Smooth muscle cell (in vitro differentiated cells): Measurements from ENCODE around the gene NPC1L1. TPM values are rescaled to one million over a fixed set of nuclear protein-coding genes. Genes with fewer than 3 reads are reported as not detected.

Source experiments
- DNase-seq: peaks from one replicate; lab custom pipeline; 2025; ENCODE audit not compliant: unreplicated experiment; lab: John Stamatoyannopoulos, UW
- H2AFZ ChIP-seq: fragments of 200-600 bp; sonication (generic); 2 replicates; pipeline ENCODE4 v1.6.0; 2016; ENCODE audit warnings: antibody characterized with exemption, low read depth, mild to moderate bottlenecking
- H3F3A ChIP-seq: fragments of 200-600 bp; sonication (generic); 2 replicates; pipeline ENCODE4 v1.6.0; 2017; ENCODE audit warnings: antibody characterized with exemption, low read depth
- H3K27ac ChIP-seq: fragments of 200-600 bp; sonication (generic); 2 replicates; pipeline ENCODE4 v1.5.1; 2016; ENCODE audit warnings: low read depth, mild to moderate bottlenecking
- H3K27me3 ChIP-seq: fragments of 200-600 bp; sonication (generic); 2 replicates; pipeline ENCODE4 v1.6.1; 2016; ENCODE audit warnings: low read depth, mild to moderate bottlenecking
- H3K36me3 ChIP-seq: fragments of 200-600 bp; sonication (generic); 2 replicates; pipeline ENCODE4 v1.5.1; 2016; ENCODE audit warnings: low read depth
- H3K4me1 ChIP-seq: fragments of 200-600 bp; sonication (generic); 2 replicates; pipeline ENCODE4 v1.5.1; 2016; ENCODE audit warnings: low read depth
- H3K4me2 ChIP-seq: fragments of 200-600 bp; sonication (generic); 2 replicates; pipeline ENCODE4 v1.6.0; 2016; ENCODE audit warnings: mild to moderate bottlenecking
- H3K4me3 ChIP-seq: fragments of 200-600 bp; sonication (generic); 2 replicates; pipeline ENCODE4 v1.5.1; 2016; ENCODE audit warnings: mild to moderate bottlenecking
- H3K79me2 ChIP-seq: fragments of 200-600 bp; sonication (generic); 2 replicates; pipeline ENCODE4 v1.6.0; 2016; ENCODE audit warnings: low read depth, mild to moderate bottlenecking
- H3K9ac ChIP-seq: fragments of 200-600 bp; sonication (generic); 2 replicates; pipeline ENCODE4 v1.6.0; 2016; ENCODE audit warnings: low read depth
- H3K9me3 ChIP-seq: fragments of 200-600 bp; sonication (generic); replicated peaks from 2 replicates; pipeline ENCODE4 v1.5.1; 2016; ENCODE audit warnings: low read depth
- H4K20me1 ChIP-seq: fragments of 200-600 bp; sonication (generic); 2 replicates; pipeline ENCODE4 v1.6.0; 2016; ENCODE audit warnings: low read depth
- CTCF ChIP-seq: fragments of 200-600 bp; sonication (generic); IDR thresholded peaks from 2 replicates; pipeline ENCODE4 v1.5.1; 2017; ENCODE audit warnings: borderline replicate concordance, mild to moderate bottlenecking, antibody characterized with exemption; ENCODE audit not compliant: insufficient read depth, poor library complexity, severe bottlenecking
- WGBS: methylation state at CpG from one replicate; pipeline ENCODE4 v1.1.7; 2016; ENCODE audit warnings: low lambda C conversion rate; 5-methylcytosine and 5-hydroxymethylcytosine counted together
- polyA plus RNA-seq: library from polyadenylated mRNA; unstranded; fragments of >200 nt; fragmentation: Nextera tagmentation; extraction: Ambion mirVana; gene quantifications from 2 replicates; pipeline ENCODE4 v1.2.1, GENCODE V29; 2016
- total RNA-seq: library from RNA; depleted of rRNA; stranded (reverse); fragments of >200 nt; gene quantifications from 2 replicates; pipeline ENCODE4 v1.2.3, GENCODE V29; 2014

Gene NPC1L1
- total and polyA plus RNA-seq, 2 experiments from 2014 or later, result 0.04 to 0.25 TPM

- DNase-seq, result no peak
- TF ChIP-seq CTCF, result no peak
- H2AFZ ChIP-seq, result no peak overlapping the region
- H3K4me2 ChIP-seq, result no peak overlapping the region
- H3K27me3 ChIP-seq, result no peaks in the 10 kb centered on the region
- no peaks in the 10 kb centered on the region for H3F3A ChIP-seq
- H3K9me3 ChIP-seq, result no peaks in the 10 kb centered on the region
- no peaks in the 10 kb centered on the region for H3K36me3 ChIP-seq
- H3K79me2 ChIP-seq, result no peaks in the 10 kb centered on the region
- 73% methylated on average over 3 of the region's 3 CpGs for WGBS
- H4K20me1 ChIP-seq, result no peaks in the 10 kb centered on the region
- H3K9ac ChIP-seq, result no peak overlapping the region
- no peak overlapping the region for H3K4me3 ChIP-seq
- H3K27ac ChIP-seq, result no peak overlapping the region
- H3K4me1 ChIP-seq, result no peaks in the 10 kb centered on the region
Measured at GRCh38 chr7:44524811-44525388, 16.2 kb downstream of the NPC1L1 start.

GRCh38 chr7:44522315-44522714 is 18.8 kb downstream of the NPC1L1 start:
- H3K4me1 ChIP-seq, result no peaks in the 10 kb centered on the region
- H3F3A ChIP-seq, result no peaks in the 10 kb centered on the region
- H3K9me3 ChIP-seq, result no peaks in the 10 kb centered on the region
- H3K4me3 ChIP-seq, result no peak overlapping the region
- H3K9ac ChIP-seq, result no peak overlapping the region
- no peaks in the 10 kb centered on the region for H3K27me3 ChIP-seq
- no peak overlapping the region for H2AFZ ChIP-seq
- no peaks in the 10 kb centered on the region for H3K36me3 ChIP-seq
- 86% methylated on average over 3 of the region's 3 CpGs for WGBS
- no peaks in the 10 kb centered on the region for H4K20me1 ChIP-seq
- H3K4me2 ChIP-seq, result no peak overlapping the region
- H3K27ac ChIP-seq, result no peak overlapping the region
- H3K79me2 ChIP-seq, result no peaks in the 10 kb centered on the region
- no peak for DNase-seq
- no peak for TF ChIP-seq CTCF

- Histone ChIP-seq H3K9me3 (no peaks in the 10 kb centered on the region), H3K79me2 (no peaks in the 10 kb centered on the region), H2AFZ (no peak overlapping the region), H3K4me1 (no peaks in the 10 kb centered on the region), H3K9ac (no peak overlapping the region), H3K36me3 (no peaks in the 10 kb centered on the region), H3F3A (no peaks in the 10 kb centered on the region), H3K4me2 (no peak overlapping the region), H3K27me3 (no peaks in the 10 kb centered on the region), H3K4me3 (no peak overlapping the region), H3K27ac (no peak overlapping the region), H4K20me1 (no peaks in the 10 kb centered on the region)
- DNase-seq, result no peak
- no peak for TF ChIP-seq CTCF
- WGBS, result 85% methylated on average over 15 of the region's 15 CpGs
Measured at GRCh38 chr7:44521347-44522095, 19.6 kb downstream of the NPC1L1 start.
